SK-N-SH (cell line): ENCODE data around the gene MYPOP. TPM values are rescaled to one million over a fixed set of nuclear protein-coding genes. Genes with fewer than 3 reads are reported as not detected.
A peak's percentile ranks its signal among the peaks of the same experiment; 100 is the strongest.

Experiments used
- CTCF ChIA-PET: fragments of 300-600, 350-600 bp; formaldehyde crosslinking; extraction: SDS; loops from one replicate; lab custom pipeline; 2021; lab: Yijun Ruan, JAX
- POLR2A ChIA-PET: fragments of 350-600 bp; sonication (Branson Sonifier 250); formaldehyde crosslinking; extraction: SDS; loops from one replicate; lab custom pipeline; 2020; ENCODE audit warnings: antibody characterized with exemption, inconsistent platforms; lab: Yijun Ruan, JAX
- DNase-seq: peaks from one replicate; pipeline ENCODE4 v3.0.0; 2012
- H2AFZ ChIP-seq: fragments of 200-600 bp; sonication (generic); 2 replicates; pipeline ENCODE4 v1.8.1; 2016; ENCODE audit warnings: antibody characterized with exemption, mild to moderate bottlenecking, low read depth
- H3F3A ChIP-seq: fragments of 200-600 bp; sonication (generic); replicated peaks from 2 replicates; pipeline ENCODE3; 2016; ENCODE audit warnings: antibody characterized with exemption, mild to moderate bottlenecking; ENCODE audit not compliant: insufficient read depth
- H3K27ac ChIP-seq, 2 experiments: fragments of 200-500 bp in 1 of 2; fragments of 200-600 bp in 1 of 2; sonication (Bioruptor generic) in 1 of 2; sonication (generic), shearing (Covaris generic) in 1 of 2; 2 replicates each; pipeline versions ENCODE4 v1.5.1 to v1.6.1; 2014 to 2016; ENCODE audit warnings: low read depth in 2 of 2, inconsistent platforms in 1 of 2, low read length in 1 of 2, mild to moderate bottlenecking in 1 of 2, mixed read lengths in 1 of 2
- H3K27me3 ChIP-seq: fragments of 200-600 bp; sonication (generic), shearing (Covaris generic); 2 replicates; pipeline ENCODE4 v1.6.1; 2016; ENCODE audit warnings: mixed run types; ENCODE audit not compliant: insufficient read depth
- H3K36me3 ChIP-seq, 2 experiments: fragments of 200-500 bp in 1 of 2; fragments of 200-600 bp in 1 of 2; sonication (Bioruptor generic) in 1 of 2; sonication (generic) in 1 of 2; replicated peaks in 1 of 2; 2 replicates each; pipeline versions ENCODE3 to v1.5.1; 2014 to 2016; ENCODE audit warnings: low read length in 1 of 2, mild to moderate bottlenecking in 1 of 2; ENCODE audit not compliant: insufficient read depth in 2 of 2, control insufficient read depth in 1 of 2
- H3K4me1 ChIP-seq, 2 experiments: fragments of 200-500 bp in 1 of 2; fragments of 200-600 bp in 1 of 2; sonication (Bioruptor generic) in 1 of 2; sonication (generic), shearing (Covaris generic) in 1 of 2; 2 replicates each; pipeline versions ENCODE4 v1.5.1 to v1.6.1; 2014 to 2016; ENCODE audit warnings: low read depth in 1 of 2, low read length in 1 of 2, mixed run types in 1 of 2; ENCODE audit not compliant: insufficient read depth in 2 of 2, control insufficient read depth in 1 of 2
- H3K4me2 ChIP-seq: fragments of 200-600 bp; sonication (generic), shearing (Covaris generic); 2 replicates; pipeline ENCODE4 v1.6.1; 2017; ENCODE audit warnings: mixed run types
- H3K4me3 ChIP-seq, 2 experiments: fragments of 200-500 bp in 1 of 2; fragments of 200-600 bp in 1 of 2; sonication (Bioruptor generic) in 1 of 2; sonication (generic), shearing (Covaris generic) in 1 of 2; 2 replicates each; pipeline versions ENCODE4 v1.5.1 to v1.8.1; 2014 to 2016; ENCODE audit warnings: low read depth in 2 of 2, inconsistent platforms in 1 of 2, low read length in 1 of 2, mild to moderate bottlenecking in 1 of 2, mixed read lengths in 1 of 2, moderate library complexity in 1 of 2
- H3K79me2 ChIP-seq: fragments of 200-600 bp; sonication (generic); 2 replicates; pipeline ENCODE4 v1.8.1; 2017; ENCODE audit warnings: mild to moderate bottlenecking; ENCODE audit not compliant: insufficient read depth
- H3K9ac ChIP-seq: fragments of 200-600 bp; sonication (generic); 2 replicates; pipeline ENCODE4 v1.6.1; 2017; ENCODE audit warnings: mixed run types
- H3K9me2 ChIP-seq: fragments of 200-600 bp; sonication (generic); 2 replicates; pipeline ENCODE4 v1.6.1; 2017; ENCODE audit warnings: mixed run types
- H3K9me3 ChIP-seq: fragments of 200-600 bp; sonication (generic); 2 replicates; pipeline ENCODE4 v1.6.1; 2017; ENCODE audit warnings: mixed run types, mild to moderate bottlenecking, moderate library complexity
- H4K20me1 ChIP-seq: fragments of 200-600 bp; sonication (generic); 2 replicates; pipeline ENCODE4 v1.6.1; 2017; ENCODE audit warnings: mild to moderate bottlenecking, mixed run types; ENCODE audit not compliant: insufficient read depth
- EP300 ChIP-seq, 2 experiments: IDR thresholded peaks; 2 replicates each; pipeline versions ENCODE4 v1.4.0 to v1.6.1; 2012; ENCODE audit warnings: borderline replicate concordance in 1 of 2, low read depth in 1 of 2, low read length in 1 of 2
- MEF2A ChIP-seq: IDR thresholded peaks from 2 replicates; pipeline ENCODE4 v1.4.0; 2012; ENCODE audit warnings: low read depth, borderline replicate concordance
- POLR2AphosphoS5 ChIP-seq: IDR thresholded peaks from 2 replicates; pipeline ENCODE4 v1.6.1; 2012; ENCODE audit warnings: low read depth, low read length
- TCF12 ChIP-seq: IDR thresholded peaks from 2 replicates; pipeline ENCODE4 v1.4.0; 2012
- WGBS: methylation state at CpG from one replicate; pipeline ENCODE4 v1.1.6; 2017; ENCODE audit warnings: low lambda C conversion rate; 5-methylcytosine and 5-hydroxymethylcytosine counted together
- polyA plus RNA-seq, 3 experiments: library from polyadenylated mRNA; depleted of rRNA; stranded (reverse); fragments of >200 nt; gene quantifications; 2 replicates each; pipeline ENCODE4 v1.2.3, GENCODE V29; 2012
- TF ChIP-seq, protein P1 (sequence below): fragments of 200-600 bp; sonication (generic); IDR thresholded peaks from 2 replicates; pipeline ENCODE4 v1.6.1; 2017; ENCODE audit warnings: antibody characterized with exemption, mild to moderate bottlenecking, moderate library complexity
- TF ChIP-seq, protein P2 (sequence below): IDR thresholded peaks from 2 replicates; pipeline ENCODE4 v1.4.0; 2012; ENCODE audit warnings: low read depth, borderline replicate concordance
- TF ChIP-seq, protein P3 (sequence below): IDR thresholded peaks from 2 replicates; pipeline ENCODE4 v1.6.1; 2012; ENCODE audit warnings: mild to moderate bottlenecking, low read depth, low read length, moderate library complexity

MYPOP gene
- polyA plus RNA-seq, 1 of the 3 experiments (the other 2 are of a cell fraction) = 5.1 TPM

DNA sequence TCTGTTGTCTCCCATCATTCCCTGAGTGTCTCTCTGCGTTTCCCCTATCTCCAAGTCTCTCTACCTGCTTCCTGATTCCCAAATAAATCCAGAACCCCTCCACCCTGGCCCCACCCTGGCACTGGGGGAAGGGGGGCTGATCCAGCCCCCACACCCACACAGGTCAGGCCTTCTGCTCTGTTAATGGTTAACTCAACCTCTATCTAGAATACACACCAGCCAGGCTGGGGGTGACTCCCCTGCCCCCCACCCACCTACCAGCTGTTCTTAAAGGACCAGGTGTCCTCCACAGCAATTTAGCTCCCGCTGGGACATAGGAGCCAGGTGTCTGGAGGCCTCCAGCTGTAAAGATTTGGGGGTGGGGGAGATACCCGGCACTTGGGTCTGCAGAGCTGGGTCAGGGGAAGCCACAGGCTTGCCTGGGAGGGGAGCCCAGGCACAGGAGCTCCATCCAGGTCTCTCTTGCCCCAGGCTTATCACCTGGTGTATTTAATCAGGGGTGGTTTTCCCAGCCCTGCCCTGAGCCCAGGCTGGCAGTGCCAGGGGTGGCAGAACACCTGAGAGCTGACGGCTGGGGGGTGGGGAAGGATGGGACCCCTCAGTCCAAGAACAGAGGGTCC, 20.4 kb downstream of the MYPOP start (continued):
- TF ChIP-seq, protein P1, sequence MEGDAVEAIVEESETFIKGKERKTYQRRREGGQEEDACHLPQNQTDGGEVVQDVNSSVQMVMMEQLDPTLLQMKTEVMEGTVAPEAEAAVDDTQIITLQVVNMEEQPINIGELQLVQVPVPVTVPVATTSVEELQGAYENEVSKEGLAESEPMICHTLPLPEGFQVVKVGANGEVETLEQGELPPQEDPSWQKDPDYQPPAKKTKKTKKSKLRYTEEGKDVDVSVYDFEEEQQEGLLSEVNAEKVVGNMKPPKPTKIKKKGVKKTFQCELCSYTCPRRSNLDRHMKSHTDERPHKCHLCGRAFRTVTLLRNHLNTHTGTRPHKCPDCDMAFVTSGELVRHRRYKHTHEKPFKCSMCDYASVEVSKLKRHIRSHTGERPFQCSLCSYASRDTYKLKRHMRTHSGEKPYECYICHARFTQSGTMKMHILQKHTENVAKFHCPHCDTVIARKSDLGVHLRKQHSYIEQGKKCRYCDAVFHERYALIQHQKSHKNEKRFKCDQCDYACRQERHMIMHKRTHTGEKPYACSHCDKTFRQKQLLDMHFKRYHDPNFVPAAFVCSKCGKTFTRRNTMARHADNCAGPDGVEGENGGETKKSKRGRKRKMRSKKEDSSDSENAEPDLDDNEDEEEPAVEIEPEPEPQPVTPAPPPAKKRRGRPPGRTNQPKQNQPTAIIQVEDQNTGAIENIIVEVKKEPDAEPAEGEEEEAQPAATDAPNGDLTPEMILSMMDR = no peak
- TF ChIP-seq, protein P2, sequence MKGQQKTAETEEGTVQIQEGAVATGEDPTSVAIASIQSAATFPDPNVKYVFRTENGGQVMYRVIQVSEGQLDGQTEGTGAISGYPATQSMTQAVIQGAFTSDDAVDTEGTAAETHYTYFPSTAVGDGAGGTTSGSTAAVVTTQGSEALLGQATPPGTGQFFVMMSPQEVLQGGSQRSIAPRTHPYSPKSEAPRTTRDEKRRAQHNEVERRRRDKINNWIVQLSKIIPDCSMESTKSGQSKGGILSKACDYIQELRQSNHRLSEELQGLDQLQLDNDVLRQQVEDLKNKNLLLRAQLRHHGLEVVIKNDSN = no peak
- no peak for TF ChIP-seq MEF2A

DNA sequence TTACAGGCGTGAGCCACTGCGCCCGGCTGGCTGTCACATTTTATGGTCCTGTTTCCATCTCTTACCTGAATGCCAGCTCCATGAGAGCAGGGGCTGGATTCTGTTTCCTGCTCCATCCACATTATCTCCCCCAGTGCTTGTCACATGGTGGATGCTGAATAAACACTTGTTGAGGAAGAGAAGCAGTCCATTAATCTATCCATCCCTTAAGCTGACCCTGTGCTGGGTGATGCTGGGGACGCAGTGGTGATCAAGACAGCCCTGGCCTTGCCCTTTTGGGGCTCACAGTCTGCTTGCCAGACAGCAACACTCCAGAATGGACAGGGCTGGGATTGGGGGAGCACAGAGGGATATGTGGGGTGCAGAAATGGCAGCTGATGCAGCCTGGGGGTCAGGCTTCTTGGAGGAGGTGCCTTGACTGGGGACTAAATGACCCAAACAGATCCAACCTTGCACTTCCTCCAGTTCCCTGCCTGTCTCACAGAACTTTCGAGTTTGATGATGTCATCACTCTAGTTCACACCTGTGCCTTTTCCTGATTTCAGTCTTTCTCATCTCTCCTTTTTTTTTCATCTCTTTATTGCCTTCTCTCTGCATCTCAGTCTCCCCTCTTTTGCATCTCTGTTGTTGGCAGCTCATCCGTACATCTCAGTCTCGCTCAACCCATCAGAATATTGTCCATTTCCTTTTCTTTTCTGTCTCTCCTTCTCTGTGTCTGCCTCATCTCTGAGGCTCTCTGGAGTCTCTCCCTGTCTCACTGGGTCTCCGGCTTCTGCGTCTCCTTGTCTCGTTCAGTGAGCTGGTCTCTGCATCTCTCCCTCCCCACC, 21.1 kb downstream of the MYPOP start:
- H3K79me2 ChIP-seq = peaks cover 29% of the 10 kb centered on the region
- H3K27ac ChIP-seq = no peak overlapping the region
- WGBS = 89% methylated on average over 10 of the region's 10 CpGs
- H3K4me1 ChIP-seq = peaks cover 3 to 34% of the 10 kb centered on the region in 2 experiments; a peak in 2 of 4 replicates
- no peak overlapping the region for H2AFZ ChIP-seq
- no peaks in the 10 kb centered on the region for H3K27me3 ChIP-seq
- no peaks in the 10 kb centered on the region for H3K9me3 ChIP-seq
- no peak overlapping the region for H3K4me2 ChIP-seq
- H3K36me3 ChIP-seq = peaks cover 3 to 25% of the 10 kb centered on the region in 2 experiments
- TF ChIP-seq, protein P3, sequence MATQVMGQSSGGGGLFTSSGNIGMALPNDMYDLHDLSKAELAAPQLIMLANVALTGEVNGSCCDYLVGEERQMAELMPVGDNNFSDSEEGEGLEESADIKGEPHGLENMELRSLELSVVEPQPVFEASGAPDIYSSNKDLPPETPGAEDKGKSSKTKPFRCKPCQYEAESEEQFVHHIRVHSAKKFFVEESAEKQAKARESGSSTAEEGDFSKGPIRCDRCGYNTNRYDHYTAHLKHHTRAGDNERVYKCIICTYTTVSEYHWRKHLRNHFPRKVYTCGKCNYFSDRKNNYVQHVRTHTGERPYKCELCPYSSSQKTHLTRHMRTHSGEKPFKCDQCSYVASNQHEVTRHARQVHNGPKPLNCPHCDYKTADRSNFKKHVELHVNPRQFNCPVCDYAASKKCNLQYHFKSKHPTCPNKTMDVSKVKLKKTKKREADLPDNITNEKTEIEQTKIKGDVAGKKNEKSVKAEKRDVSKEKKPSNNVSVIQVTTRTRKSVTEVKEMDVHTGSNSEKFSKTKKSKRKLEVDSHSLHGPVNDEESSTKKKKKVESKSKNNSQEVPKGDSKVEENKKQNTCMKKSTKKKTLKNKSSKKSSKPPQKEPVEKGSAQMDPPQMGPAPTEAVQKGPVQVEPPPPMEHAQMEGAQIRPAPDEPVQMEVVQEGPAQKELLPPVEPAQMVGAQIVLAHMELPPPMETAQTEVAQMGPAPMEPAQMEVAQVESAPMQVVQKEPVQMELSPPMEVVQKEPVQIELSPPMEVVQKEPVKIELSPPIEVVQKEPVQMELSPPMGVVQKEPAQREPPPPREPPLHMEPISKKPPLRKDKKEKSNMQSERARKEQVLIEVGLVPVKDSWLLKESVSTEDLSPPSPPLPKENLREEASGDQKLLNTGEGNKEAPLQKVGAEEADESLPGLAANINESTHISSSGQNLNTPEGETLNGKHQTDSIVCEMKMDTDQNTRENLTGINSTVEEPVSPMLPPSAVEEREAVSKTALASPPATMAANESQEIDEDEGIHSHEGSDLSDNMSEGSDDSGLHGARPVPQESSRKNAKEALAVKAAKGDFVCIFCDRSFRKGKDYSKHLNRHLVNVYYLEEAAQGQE = no peak
- no peak for TF ChIP-seq EP300 (IDR thresholded peaks at IDR 0.05; ENCODE audit: borderline replicate concordance in 1 of 2, low read depth in 1 of 2, low read length in 1 of 2)
- 0 out of 2 replicates have a peak, but pooled peaks have one; percentile 10 for TF ChIP-seq POLR2AphosphoS5
- TF ChIP-seq TCF12 = no peak
- ChIA-PET CTCF (interaction anchor here (0.5 to 9.9 kb wide), 9 partner anchors 13 to 428 kb away, joined by 3 to 130 read pairs (median 8); partner anchors contain the start of genes FOXA3, RSPH6A and SYMPK), POLR2A (interaction anchor here (0.9 to 2.8 kb wide), 3 partner anchors 12 to 18 kb away, joined by 3 to 8 read pairs (median 4); partner anchors contain the start of gene SYMPK)
- H3K9ac ChIP-seq = no peak overlapping the region
- H3F3A ChIP-seq = peaks cover 3% of the 10 kb centered on the region
- peaks cover 33% of the 10 kb centered on the region for H4K20me1 ChIP-seq
- no peaks in the 10 kb centered on the region for H3K9me2 ChIP-seq
- H3K4me3 ChIP-seq = no peak overlapping the region
- no peak for DNase-seq
